ENCODE data around the gene ARHGAP28.

GRCh38 chr18:6836331-6836730, 106.8 kb downstream of the ARHGAP28 start:
- TF ChIP-seq CTCF (IDR thresholded peaks at IDR 0.05) (no peak), POLR2A (IDR thresholded peaks at IDR 0.05) (no peak)

Data from adrenal gland (tissue), 5 donors.